ENCODE results near the gene KLHL28. TPM values are rescaled to one million over a fixed set of nuclear protein-coding genes. Genes with fewer than 3 reads are reported as not detected.

KLHL28 gene
- total and polyA plus RNA-seq, 10 of the 15 experiments (the other 5 are each of a cell fraction or from before 2014, with no cell fraction given), result 2.7 to 9.8 (median 6.2) TPM

GRCh38 chr14:44963775-44964380, 2.1 kb upstream of the KLHL28 start:
- ATAC-seq, result no peak
- Histone ChIP-seq H3K36me3 (ENCODE audit: control insufficient read depth in 2 of 2, insufficient read depth in 2 of 2, low read length in 1 of 2) (no peaks in the 10 kb centered on the region), H4K20me1 (ENCODE audit: control insufficient read depth, insufficient read depth) (no peaks in the 10 kb centered on the region), H3K9me3 (replicated peaks; ENCODE audit: control insufficient read depth, insufficient read depth, low read length) (no peaks in the 10 kb centered on the region), H3K4me1 (ENCODE audit: control insufficient read depth, insufficient read depth, low read length) (no peaks in the 10 kb centered on the region; the same call in 1 of the 2 replicates), H3K4me3 (peak overlapping the region; percentile 95), H3K79me2 (ENCODE audit: control insufficient read depth, insufficient read depth, low read length) (peaks cover 93% of the 10 kb centered on the region), H3K4me2 (ENCODE audit: control insufficient read depth, insufficient read depth) (peak overlapping the region; percentile 60), H3K27ac (ENCODE audit: control insufficient read depth, insufficient read depth) (peak overlapping the region; percentile 72), H3K9ac (ENCODE audit: control insufficient read depth, insufficient read depth, low read length) (peak overlapping the region; percentile 78), H3K27me3 (replicated peaks in 1 of 2; ENCODE audit: control insufficient read depth in 2 of 2, insufficient read depth in 2 of 2, low read length in 1 of 2) (no peaks in the 10 kb centered on the region), H2AFZ (ENCODE audit: control insufficient read depth, low read depth, low read length) (no peak overlapping the region)
- 1% methylated on average over 7 of the region's 7 CpGs for WGBS (ENCODE audit: insufficient coverage, insufficient replicate concordance, low lambda C conversion rate, missing lambda C conversion rate)
- no peak for FAIRE-seq
- ChIA-PET CTCF (interaction anchor here (0.9 to 1.3 kb wide), 2 partner anchors 15 to 172 kb away, joined by 3 read pairs; partner anchors contain the start of gene FANCM), POLR2A (interaction anchor here (0.9 to 4.0 kb wide), 3 partner anchors 17 to 171 kb away, joined by 3 to 44 read pairs (median 14); partner anchors contain the start of genes FANCM and PRPF39), RAD21 (ENCODE audit: unreplicated experiment) (interaction anchor here (0.7 to 1.7 kb wide), 4 partner anchors 7 to 121 kb away, joined by 3 to 4 read pairs (median 3); no protein-coding TSS in a partner anchor), SMC1A (ENCODE audit: uncharacterized antibody, unreplicated experiment) (interaction anchor here (0.8 to 4.0 kb wide), 4 partner anchors 22 to 126 kb away, joined by 3 to 16 read pairs (median 4); partner anchors contain the start of gene PRPF39)
- no peak for DNase-seq (ENCODE audit: low read depth, low spot score)
- intact Hi-C loops (cut with micrococcal nuclease; ENCODE audit: unreplicated experiment) (loop anchor here (2.0 kb wide), 1 partner anchor 67 kb away; a partner anchor contains a TSS), in situ Hi-C loops (cut with MboI) (loop anchor here (5.0 kb wide), 2 partner anchors 173 to 283 kb away; partner anchors contain the start of gene FANCM)
- TSS peak; percentile 62 for BruUV-seq (replicated peaks)
- TF ChIP-seq SMAD1 (IDR thresholded peaks at IDR 0.05; ENCODE audit: low read depth, partially characterized antibody) (no peak), TCF7 (IDR thresholded peaks at IDR 0.05; ENCODE audit: borderline replicate concordance) (no peak), ZNF622 (IDR thresholded peaks at IDR 0.05) (no peak), SREBF2 (IDR thresholded peaks at IDR 0.05; ENCODE audit: low read length) (no peak), NFXL1 (IDR thresholded peaks at IDR 0.05; ENCODE audit: borderline replicate concordance) (no peak), TAF1 (IDR thresholded peaks at IDR 0.05; ENCODE audit: borderline replicate concordance, low read depth, low read length) (no peak), CBX3 (IDR thresholded peaks at IDR 0.05; ENCODE audit: borderline replicate concordance, low read depth) (no peak), EP300 (IDR thresholded peaks at IDR 0.05; ENCODE audit: borderline replicate concordance in 1 of 2, control insufficient read depth in 1 of 2, low read depth in 2 of 2, low read length in 2 of 2) (no peak), REST (IDR thresholded peaks at IDR 0.05; ENCODE audit: low read depth, low read length) (no peak), RAD51 (IDR thresholded peaks at IDR 0.05) (peak; percentile 79), SIX5 (IDR thresholded peaks at IDR 0.05; ENCODE audit: low read depth, low read length, severe bottlenecking) (no peak), SP1 (IDR thresholded peaks at IDR 0.05; ENCODE audit: low read depth, low read length) (no peak), SUZ12 (IDR thresholded peaks at IDR 0.05; ENCODE audit: unreplicated experiment) (no peak), ETV6 (conservative IDR thresholded peaks at IDR 0.05 in 1 of 2, IDR thresholded peaks at IDR 0.05 in 1 of 2; ENCODE audit: borderline replicate concordance in 1 of 2, low read depth in 1 of 2) (no peak), MXI1 (IDR thresholded peaks at IDR 0.05; ENCODE audit: low read depth, low read length) (0 out of 2 replicates have a peak, but pooled peaks have one; percentile 59)
- TF ChIP-seq, protein P1, sequence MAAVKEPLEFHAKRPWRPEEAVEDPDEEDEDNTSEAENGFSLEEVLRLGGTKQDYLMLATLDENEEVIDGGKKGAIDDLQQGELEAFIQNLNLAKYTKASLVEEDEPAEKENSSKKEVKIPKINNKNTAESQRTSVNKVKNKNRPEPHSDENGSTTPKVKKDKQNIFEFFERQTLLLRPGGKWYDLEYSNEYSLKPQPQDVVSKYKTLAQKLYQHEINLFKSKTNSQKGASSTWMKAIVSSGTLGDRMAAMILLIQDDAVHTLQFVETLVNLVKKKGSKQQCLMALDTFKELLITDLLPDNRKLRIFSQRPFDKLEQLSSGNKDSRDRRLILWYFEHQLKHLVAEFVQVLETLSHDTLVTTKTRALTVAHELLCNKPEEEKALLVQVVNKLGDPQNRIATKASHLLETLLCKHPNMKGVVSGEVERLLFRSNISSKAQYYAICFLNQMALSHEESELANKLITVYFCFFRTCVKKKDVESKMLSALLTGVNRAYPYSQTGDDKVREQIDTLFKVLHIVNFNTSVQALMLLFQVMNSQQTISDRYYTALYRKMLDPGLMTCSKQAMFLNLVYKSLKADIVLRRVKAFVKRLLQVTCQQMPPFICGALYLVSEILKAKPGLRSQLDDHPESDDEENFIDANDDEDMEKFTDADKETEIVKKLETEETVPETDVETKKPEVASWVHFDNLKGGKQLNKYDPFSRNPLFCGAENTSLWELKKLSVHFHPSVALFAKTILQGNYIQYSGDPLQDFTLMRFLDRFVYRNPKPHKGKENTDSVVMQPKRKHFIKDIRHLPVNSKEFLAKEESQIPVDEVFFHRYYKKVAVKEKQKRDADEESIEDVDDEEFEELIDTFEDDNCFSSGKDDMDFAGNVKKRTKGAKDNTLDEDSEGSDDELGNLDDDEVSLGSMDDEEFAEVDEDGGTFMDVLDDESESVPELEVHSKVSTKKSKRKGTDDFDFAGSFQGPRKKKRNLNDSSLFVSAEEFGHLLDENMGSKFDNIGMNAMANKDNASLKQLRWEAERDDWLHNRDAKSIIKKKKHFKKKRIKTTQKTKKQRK (IDR thresholded peaks at IDR 0.05; ENCODE audit: low read depth, low read length), result no peak

Data from GM12878 (cell line).